Measurements from ENCODE around the gene CACTIN. TPM values are rescaled to one million over a fixed set of nuclear protein-coding genes. Genes with fewer than 3 reads are reported as not detected.

Gene CACTIN
- total and polyA plus RNA-seq, 9 donors, result 2.7 to 39.1 (median 28.8) TPM

DNA sequence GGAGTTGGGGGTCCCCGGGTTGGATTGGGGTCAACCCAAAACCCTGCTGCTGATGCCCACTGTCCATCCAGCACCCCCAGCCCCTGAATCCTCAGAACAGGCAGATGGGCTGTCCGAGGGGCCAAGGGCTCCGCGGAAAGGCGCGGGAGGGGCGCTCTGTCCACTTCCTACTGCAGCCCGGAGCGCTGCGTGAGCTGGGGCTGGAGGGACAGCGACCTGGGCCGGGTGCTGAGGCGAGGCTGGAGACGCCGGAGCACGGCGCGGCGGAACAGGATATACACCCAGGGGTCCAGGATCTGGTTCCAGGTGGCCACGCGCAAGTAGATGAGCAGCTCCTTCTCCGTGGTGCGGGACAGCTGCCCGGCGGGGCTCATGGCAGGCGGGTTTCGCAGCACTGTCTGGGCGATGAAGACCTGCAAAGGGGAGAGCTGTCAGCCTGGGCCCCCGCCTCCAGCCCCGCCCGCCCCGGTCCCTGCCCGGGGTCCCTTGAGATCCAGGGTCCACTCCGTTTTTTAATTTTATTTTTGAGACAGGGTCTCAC is 31.0 kb downstream of the CACTIN start:
- Histone ChIP-seq H3K27ac (no peak overlapping the region), H3K27me3 (no peaks in the 10 kb centered on the region), H3K9me3 (no peaks in the 10 kb centered on the region), H3K36me3 (no peaks in the 10 kb centered on the region), H3K4me1 (ENCODE audit: insufficient read depth) (no peaks in the 10 kb centered on the region), H3K4me3 (no peak overlapping the region)
- WGBS, 3 donors, result 75 to 83% (median 76%) methylated on average over 30 to 34 of the region's 34 CpGs
- DNase-seq, result no peak
- intact Hi-C loops (cut with DNase I), result no loop called here
- no peak for TF ChIP-seq EP300 (IDR thresholded peaks at IDR 0.05)
- no peak for TF ChIP-seq POLR2A (IDR thresholded peaks at IDR 0.05)
- TF ChIP-seq, protein P1, sequence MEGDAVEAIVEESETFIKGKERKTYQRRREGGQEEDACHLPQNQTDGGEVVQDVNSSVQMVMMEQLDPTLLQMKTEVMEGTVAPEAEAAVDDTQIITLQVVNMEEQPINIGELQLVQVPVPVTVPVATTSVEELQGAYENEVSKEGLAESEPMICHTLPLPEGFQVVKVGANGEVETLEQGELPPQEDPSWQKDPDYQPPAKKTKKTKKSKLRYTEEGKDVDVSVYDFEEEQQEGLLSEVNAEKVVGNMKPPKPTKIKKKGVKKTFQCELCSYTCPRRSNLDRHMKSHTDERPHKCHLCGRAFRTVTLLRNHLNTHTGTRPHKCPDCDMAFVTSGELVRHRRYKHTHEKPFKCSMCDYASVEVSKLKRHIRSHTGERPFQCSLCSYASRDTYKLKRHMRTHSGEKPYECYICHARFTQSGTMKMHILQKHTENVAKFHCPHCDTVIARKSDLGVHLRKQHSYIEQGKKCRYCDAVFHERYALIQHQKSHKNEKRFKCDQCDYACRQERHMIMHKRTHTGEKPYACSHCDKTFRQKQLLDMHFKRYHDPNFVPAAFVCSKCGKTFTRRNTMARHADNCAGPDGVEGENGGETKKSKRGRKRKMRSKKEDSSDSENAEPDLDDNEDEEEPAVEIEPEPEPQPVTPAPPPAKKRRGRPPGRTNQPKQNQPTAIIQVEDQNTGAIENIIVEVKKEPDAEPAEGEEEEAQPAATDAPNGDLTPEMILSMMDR (IDR thresholded peaks at IDR 0.05), result no peak

GRCh38 chr19:3593156-3593555 is 33.4 kb downstream of the CACTIN start:
- no peak overlapping the region for H3K27ac ChIP-seq
- H3K36me3 ChIP-seq, result no peaks in the 10 kb centered on the region
- no peak overlapping the region for H3K4me3 ChIP-seq
- no peaks in the 10 kb centered on the region for H3K4me1 ChIP-seq (ENCODE audit: insufficient read depth)
- intact Hi-C loops (cut with DNase I), result no loop called here
- no peaks in the 10 kb centered on the region for H3K9me3 ChIP-seq
- no peak for DNase-seq
- 27 to 37% (median 33%) methylated on average over 11 of the region's 11 CpGs for WGBS, 3 donors
- TF ChIP-seq EP300 (IDR thresholded peaks at IDR 0.05) (no peak), POLR2A (IDR thresholded peaks at IDR 0.05) (no peak)
- TF ChIP-seq, protein P1 (IDR thresholded peaks at IDR 0.05), result no peak
- no peaks in the 10 kb centered on the region for H3K27me3 ChIP-seq

DNA sequence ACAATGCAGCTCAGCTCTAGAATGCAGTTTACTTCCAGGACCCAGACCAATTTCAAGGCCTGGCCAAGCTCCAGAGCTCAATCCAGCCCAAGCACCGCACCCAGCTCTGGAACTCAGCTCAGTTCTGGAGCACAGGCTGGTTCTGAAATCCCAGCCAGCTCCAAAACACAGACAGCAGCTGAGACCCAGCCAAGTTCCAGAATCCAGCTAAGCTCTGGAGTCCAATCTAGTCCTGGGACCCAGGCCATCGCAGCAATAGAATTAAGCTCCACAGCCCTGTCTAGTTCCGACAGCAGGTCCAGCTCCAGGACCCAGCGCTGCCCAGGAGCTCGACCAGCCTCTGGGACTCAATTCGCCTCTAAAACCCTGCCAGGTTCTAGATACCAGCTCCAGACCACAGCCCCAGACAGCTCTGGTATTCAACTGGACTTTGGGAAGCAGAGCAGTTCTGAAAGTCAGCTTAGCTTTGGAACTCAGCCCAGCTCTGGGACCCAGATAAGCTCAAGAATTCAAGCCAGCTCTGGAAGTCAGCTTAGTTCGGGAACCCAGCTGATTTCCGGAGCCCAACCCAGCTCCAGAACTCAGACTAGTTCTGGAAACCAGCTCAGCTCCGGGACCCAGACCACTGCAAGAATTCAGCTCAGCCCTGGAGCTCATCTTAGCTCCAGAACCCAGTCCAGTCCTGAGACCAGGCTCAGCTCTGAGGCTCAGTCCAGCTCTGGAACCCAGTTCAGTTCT is 34.5 kb downstream of the CACTIN start:
- H3K4me1 ChIP-seq (ENCODE audit: insufficient read depth), result no peaks in the 10 kb centered on the region
- no peak for DNase-seq
- intact Hi-C loops (cut with DNase I), result no loop called here
- TF ChIP-seq POLR2A (IDR thresholded peaks at IDR 0.05), result no peak
- TF ChIP-seq, protein P1 (IDR thresholded peaks at IDR 0.05), result no peak
- TF ChIP-seq EP300 (IDR thresholded peaks at IDR 0.05), result no peak
- no peak overlapping the region for H3K4me3 ChIP-seq
- H3K36me3 ChIP-seq, result no peaks in the 10 kb centered on the region
- no peaks in the 10 kb centered on the region for H3K27me3 ChIP-seq
- H3K9me3 ChIP-seq, result no peaks in the 10 kb centered on the region
- 65 to 72% (median 69%) methylated on average over 9 of the region's 9 CpGs for WGBS, 3 donors
- no peak overlapping the region for H3K27ac ChIP-seq

DNA sequence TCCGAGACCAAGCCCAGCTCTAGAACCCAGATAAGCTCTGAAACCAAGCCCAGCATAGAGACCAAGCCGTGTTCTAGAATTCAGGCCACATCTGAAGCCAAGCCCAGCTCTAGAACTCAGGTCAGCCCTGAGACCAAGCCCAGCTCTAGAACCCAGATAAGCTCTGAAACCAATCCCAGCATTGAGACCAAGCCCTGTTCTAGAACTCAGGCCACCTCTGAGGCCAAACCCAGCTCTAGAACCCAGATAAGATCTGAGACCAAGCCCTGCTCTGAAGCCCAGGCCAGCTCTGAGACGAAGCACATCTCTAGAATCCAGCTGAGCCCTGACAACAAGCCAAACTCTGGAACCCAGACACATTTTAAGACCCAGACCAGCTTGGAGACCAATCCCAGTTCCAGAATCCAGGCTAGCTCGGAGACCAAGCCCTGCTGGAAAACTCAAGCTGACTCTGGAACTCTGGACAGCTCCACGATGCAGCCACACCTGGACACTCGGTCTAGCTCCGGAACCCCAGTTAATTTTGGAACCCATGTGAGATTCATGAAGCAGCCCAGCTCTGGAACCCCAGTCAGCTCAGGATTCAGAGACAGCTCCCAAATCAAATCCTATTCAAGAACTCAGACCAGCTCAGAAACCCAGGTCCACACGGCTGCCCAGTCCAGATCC is 35.5 kb downstream of the CACTIN start:
- Histone ChIP-seq H3K27ac (no peak overlapping the region), H3K4me3 (no peak overlapping the region), H3K36me3 (no peaks in the 10 kb centered on the region), H3K9me3 (no peaks in the 10 kb centered on the region), H3K27me3 (no peaks in the 10 kb centered on the region), H3K4me1 (ENCODE audit: insufficient read depth) (no peaks in the 10 kb centered on the region)
- intact Hi-C loops (cut with DNase I), result no loop called here
- 90 to 95% (median 92%) methylated on average over 8 of the region's 8 CpGs for WGBS, 3 donors
- DNase-seq, result no peak
- TF ChIP-seq, protein P1 (IDR thresholded peaks at IDR 0.05), result no peak
- no peak for TF ChIP-seq EP300 (IDR thresholded peaks at IDR 0.05)
- no peak for TF ChIP-seq POLR2A (IDR thresholded peaks at IDR 0.05)
